K562 (cell line): ENCODE data around the gene TXNRD2. TPM values are rescaled to one million over a fixed set of nuclear protein-coding genes. Genes with fewer than 3 reads are reported as not detected.

ENCODE experiments used
- CHD1 ChIP-seq: fragments of 200-600 bp; sonication (generic); IDR thresholded peaks from one replicate; pipeline ENCODE4 v1.6.1; 2012; ENCODE audit warnings: mild to moderate bottlenecking, moderate library complexity, low read length, inconsistent platforms
- CREB5 ChIP-seq: fragments of 250-450 bp; sonication (Bioruptor Pico); IDR thresholded peaks from 2 replicates; pipeline ENCODE4 v1.5.0; 2020; ENCODE audit warnings: mild to moderate bottlenecking
- CTCF ChIP-seq, 3 experiments: IDR thresholded peaks in 2 of 3; conservative IDR thresholded peaks in 1 of 3; 2 replicates each; pipeline ENCODE4 v1.5.1; 2011 to 2012; ENCODE audit warnings: low read length in 3 of 3, mild to moderate bottlenecking in 3 of 3, control low read depth in 2 of 3, improper control_type of control experiment in 1 of 3, inconsistent platforms in 1 of 3, low read depth in 1 of 3, mixed read lengths in 1 of 3, moderate library complexity in 1 of 3; ENCODE audit not compliant: insufficient read depth in 2 of 3
- E2F1 ChIP-seq: sonication (generic); formaldehyde crosslinking; IDR thresholded peaks from 2 replicates; pipeline ENCODE4 v1.8.1; 2023; ENCODE audit warnings: mild to moderate bottlenecking, missing genetic modification reagents, moderate library complexity
- HMBOX1 ChIP-seq: sonication (generic); IDR thresholded peaks from 2 replicates; pipeline ENCODE4 v1.6.1; 2016
- MTA1 ChIP-seq: fragments of 450-650 bp; IDR thresholded peaks from 2 replicates; pipeline ENCODE4 v1.6.1; 2017; ENCODE audit warnings: borderline replicate concordance
- RERE ChIP-seq: sonication (generic); formaldehyde crosslinking; IDR thresholded peaks from 2 replicates; pipeline ENCODE4 v1.8.0; 2023; ENCODE audit warnings: missing genetic modification reagents, mild to moderate bottlenecking, borderline replicate concordance
- ZEB2 ChIP-seq: fragments of 450-650 bp; IDR thresholded peaks from 2 replicates; pipeline ENCODE4 v1.6.1; 2016
- ZNF408 ChIP-seq: fragments of 250-450 bp; sonication (Bioruptor Pico); IDR thresholded peaks from 2 replicates; pipeline ENCODE4 v1.4.0; 2020; ENCODE audit warnings: low read depth, mild to moderate bottlenecking, moderate library complexity
- ZNF518B ChIP-seq: fragments of 250-450 bp; sonication (Bioruptor Pico); IDR thresholded peaks from 2 replicates; pipeline ENCODE4 v1.5.0; 2021; ENCODE audit warnings: mild to moderate bottlenecking, moderate library complexity
- ZNF785 ChIP-seq: fragments of 250-450 bp; sonication (Bioruptor Pico); IDR thresholded peaks from 2 replicates; pipeline ENCODE4 v1.4.0; 2020; ENCODE audit warnings: mild to moderate bottlenecking
- polyA plus RNA-seq, 8 experiments: library from polyadenylated mRNA; depleted of rRNA in 4 of 8; stranded (reverse) in 5 of 8; unstranded in 3 of 8; fragments of >200 nt; fragmentation: Nextera tagmentation in 2 of 8; fragmentation: Illumina TruSeq in 1 of 8; extraction: Ambion mirVana in 2 of 8; extraction: Trizol in 1 of 8; gene quantifications; 2 replicates each; pipeline versions ENCODE4 v1.2.1 to v1.2.3, GENCODE V29; 2011 to 2014; ENCODE audit warnings: inconsistent platforms in 1 of 8, missing spikeins in 1 of 8
- total RNA-seq, 7 experiments: library from RNA; depleted of rRNA in 6 of 7; stranded (reverse); fragments of >200 nt in 6 of 7; fragmentation: Illumina TruSeq in 2 of 7; extraction: Trizol in 2 of 7; gene quantifications; 2 replicates each; pipeline versions ENCODE4 v1.2.1 to v1.2.3, GENCODE V29; 2011 to 2021; ENCODE audit warnings: low replicate concordance in 1 of 7

TXNRD2 gene
- total and polyA plus RNA-seq, 9 of the 15 experiments (the other 6 are each of a cell fraction or from before 2014, with no cell fraction given): 3.3 to 80.2 (median 49.4) TPM

GRCh38 chr22:19909350-19910179 lies 32.1 kb downstream of the TXNRD2 start (continued):
- TF ChIP-seq ZNF518B (no peak), CREB5 (CRISPR knock-in tag) (no peak), ZNF408 (CRISPR knock-in tag) (no peak), HMBOX1 (no peak), ZEB2 (peak; percentile 70), CHD1 (peak; percentile 44), MTA1 (peak; percentile 90), RERE (CRISPR knock-in tag) (no peak), CTCF (IDR thresholded peaks at IDR 0.05 in 2 of 3, conservative IDR thresholded peaks at IDR 0.05 in 1 of 3; ENCODE audit: insufficient read depth in 2 of 3, low read depth in 1 of 3, low read length in 3 of 3) (peak; percentile 98 to 100 (median 100)), E2F1 (peak; percentile 79), ZNF785 (no peak)
